HG02642 (cell line): Measurements from ENCODE around the gene MBP.
"Not testable (repeated sequence)": the region's sequence is repeated elsewhere in the genome, so short reads cannot be mapped to it uniquely, and the experiment has no call there.

Experiments used
- ATAC-seq: cut with Tn5 transposase; IDR thresholded peaks from one replicate; pipeline ENCODE4 v1.9.1; 2021; ENCODE audit warnings: mild to moderate bottlenecking; ENCODE audit not compliant: unreplicated experiment, poor library complexity

MBP gene

DNA sequence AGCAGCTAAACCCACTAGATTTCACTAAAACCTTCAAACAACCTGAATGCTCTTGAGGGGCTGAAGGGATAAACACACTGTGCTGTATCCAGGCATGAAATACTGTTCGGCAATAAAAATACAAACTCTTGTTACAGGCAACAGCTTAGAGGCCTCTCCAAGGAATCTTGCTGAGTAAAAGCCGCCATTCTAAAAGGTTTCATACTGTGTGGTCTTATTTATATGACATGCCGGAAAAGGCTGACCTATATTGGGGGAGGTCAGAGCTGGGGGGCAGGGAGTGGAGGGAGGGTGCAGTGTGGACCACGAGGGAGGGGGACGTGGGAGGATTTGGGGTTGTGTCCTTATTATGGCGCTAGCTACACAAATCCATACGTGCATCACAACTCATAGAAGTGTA lies 136.2 kb downstream of the MBP start:
- ATAC-seq, result no peak

DNA sequence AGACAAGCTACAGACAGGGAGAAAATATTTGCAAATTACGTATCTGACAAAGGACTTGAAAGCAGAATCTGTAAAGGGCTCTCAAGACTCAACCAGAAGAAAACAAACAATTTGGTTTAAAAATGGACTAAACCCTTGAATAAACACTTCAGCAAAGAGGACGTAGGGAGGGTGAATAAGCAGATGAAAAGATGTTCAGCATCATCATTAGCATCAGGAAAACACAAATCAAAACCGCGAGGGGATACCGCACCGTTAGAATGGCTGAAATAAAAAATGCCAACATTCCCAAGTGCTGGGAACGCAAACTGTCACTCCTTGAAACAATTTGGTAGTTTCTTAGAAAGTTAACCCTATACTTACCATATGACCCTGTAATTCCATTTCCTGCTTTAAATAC lies 136.7 kb downstream of the MBP start:
- no peak for ATAC-seq

- no peak for ATAC-seq
Observed at GRCh38 chr18:76994086-76994654, 138.4 kb downstream of the MBP start.

- no peak for ATAC-seq
Observed at GRCh38 chr18:76993573-76993972, 139.0 kb downstream of the MBP start.

DNA sequence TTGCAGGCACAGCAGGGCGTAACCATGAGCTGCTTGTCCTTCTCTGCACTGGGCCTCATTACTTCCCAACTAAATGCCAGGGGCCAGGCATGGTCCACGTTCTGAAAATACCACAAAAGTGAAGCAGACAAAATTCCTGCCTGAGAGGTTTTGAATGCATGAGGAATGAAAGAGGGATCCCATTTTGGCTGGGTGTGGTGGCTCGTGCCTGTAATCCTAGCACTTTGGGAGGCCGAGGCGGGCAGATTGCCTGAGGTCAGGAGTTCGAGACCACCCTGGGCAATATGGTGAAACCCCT lies 139.5 kb downstream of the MBP start:
- ATAC-seq, result no peak

DNA sequence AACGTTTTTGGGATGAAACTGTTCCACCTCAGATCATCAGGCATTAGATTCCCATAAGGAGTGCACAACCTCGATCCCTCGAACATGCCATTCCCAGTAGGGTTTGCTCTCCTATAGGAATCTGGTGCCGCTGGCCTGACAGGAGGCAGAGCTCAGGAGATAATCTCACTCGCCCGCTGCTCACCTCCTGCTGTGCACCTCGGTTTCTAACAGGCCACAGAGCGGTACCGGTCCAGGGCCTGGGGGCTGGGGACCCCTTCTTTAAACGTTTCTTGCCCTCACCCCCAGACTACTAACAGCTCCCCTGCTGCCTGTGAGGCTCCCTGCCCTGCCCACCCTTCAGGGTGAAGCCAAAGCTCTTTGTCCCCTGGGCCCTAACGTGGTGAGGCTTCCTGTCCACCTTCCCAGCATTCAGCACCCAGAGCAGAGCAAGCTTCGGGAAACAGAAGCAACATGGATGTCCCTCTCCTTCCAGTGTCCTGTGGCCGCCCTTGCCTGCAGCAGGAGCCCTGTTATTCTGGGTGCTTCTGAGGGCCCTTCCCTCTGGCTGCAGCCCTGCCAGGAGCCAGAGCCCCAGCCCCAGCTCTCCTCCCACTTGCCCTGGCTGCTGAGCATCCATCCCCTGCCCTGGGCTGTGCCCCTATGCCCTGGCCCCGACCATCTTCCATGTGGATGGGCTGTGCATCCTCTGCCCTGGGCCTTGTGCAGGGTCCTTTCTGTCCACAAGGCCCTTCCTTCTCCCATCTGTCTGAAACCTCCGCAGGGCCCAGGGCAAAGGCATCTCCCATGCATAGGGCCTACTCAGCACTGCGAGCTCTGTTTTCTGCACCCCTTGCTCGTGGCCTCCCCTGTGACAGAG lies 140.1 kb downstream of the MBP start:
- ATAC-seq, result no peak

DNA sequence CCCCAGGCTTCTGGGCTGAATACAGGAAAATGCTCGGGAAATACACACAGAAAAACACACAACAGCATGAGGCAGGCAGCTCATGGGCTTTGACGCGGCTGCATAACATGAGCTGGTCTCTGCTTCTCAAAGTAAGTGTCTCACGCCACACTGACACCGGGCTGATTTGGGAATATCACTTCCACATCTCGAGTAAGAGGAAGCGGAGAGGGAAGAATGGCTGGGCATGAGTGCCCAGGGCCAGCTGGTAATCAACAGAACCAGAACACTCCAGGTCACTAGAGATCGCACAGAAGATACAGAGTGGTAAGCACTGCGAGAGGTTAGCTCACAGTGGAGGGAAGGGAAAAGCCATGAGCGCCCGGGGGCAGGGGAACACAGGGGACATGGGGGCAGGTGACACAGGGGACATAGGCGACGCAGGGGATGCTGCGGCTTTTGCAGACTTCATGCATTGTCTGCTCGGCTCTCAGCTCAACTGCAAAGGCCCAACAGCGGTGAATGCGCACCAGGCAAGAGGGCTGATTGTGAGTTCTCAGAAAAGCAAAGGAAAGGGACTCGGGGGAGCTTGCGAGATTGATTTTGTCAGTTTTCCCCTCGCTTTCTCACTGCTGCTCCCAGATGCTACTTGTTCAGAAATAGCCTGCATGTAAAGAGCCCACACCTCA lies 141.4 kb downstream of the MBP start:
- ATAC-seq, result no peak

DNA sequence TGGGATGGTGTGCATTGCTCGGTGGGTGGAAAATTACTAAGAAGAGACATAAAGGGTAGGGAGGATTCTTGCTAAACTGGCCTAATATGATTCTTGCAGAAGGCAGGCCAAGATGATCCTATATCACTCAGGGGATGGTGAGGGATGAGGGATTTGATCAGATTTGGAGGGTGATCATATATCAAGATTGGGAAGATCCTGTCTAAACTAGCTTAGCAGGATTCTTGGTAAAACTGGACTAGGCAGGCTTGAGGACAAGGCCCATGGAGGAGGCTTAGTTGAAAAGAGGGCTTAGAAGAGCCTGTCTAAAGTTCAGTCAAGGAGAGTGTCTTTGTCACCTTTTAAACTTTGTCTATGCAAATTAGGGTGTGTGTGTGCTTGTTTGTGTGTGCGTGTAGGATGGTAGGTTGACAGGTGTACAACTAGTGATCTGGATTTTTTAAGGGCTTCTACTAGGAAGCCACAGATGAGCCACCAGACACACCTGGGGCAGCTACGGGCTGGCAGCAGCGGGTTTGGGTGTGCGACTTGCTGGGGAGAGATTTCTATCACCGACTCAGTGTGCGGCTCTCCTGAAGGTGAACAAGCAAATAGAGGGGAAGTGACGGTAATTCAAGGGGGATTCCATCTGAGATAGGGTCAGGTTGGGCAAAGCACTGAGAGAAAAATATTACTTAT lies 142.1 kb downstream of the MBP start:
- ATAC-seq, result not testable (repeated sequence)

- ATAC-seq, result no peak
Observed at GRCh38 chr18:76989647-76990190, 142.9 kb downstream of the MBP start.

- ATAC-seq, result no peak
Observed at GRCh38 chr18:76988827-76989646, 143.5 kb downstream of the MBP start.

DNA sequence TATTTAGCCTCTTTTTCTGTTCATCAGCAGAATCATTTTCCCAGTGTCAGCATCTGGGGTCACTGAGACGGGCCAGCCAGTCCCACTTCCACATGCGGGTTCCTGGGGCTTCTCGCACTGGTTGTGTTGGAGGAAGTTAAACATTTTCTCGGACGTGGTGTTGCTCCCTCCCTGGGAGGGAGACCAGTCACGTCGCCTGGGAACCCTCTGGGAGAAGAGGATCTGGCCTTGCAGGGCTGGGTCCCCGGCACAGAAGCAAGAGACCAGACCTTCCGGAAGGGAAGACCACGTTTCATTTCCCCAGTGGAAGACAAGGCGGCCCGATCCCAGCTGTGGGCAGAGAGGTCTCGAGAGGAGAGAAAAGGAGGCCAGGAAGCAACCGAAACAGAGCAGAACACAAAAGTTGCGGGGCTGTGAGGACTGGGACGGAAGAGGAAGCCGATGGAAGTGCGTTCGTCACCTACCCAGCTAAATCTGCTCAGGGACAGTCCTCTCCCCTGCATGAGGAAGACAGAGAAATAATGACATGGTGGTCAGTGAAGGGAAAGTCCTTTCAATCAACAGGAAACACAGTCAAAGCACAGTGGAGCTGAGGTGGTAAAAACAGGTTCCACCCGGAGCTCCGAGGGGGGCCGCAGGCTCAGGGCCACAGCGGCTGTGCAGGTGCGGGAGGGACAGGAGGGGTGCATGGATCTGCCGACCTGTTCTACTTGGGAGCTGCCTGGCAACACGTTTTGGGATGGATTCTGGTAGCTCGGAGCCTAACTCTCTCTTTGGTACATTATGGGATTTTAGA lies 144.4 kb downstream of the MBP start:
- ATAC-seq, result no peak

GRCh38 chr18:76986406-76986805 lies 146.2 kb downstream of the MBP start:
- no peak for ATAC-seq

DNA sequence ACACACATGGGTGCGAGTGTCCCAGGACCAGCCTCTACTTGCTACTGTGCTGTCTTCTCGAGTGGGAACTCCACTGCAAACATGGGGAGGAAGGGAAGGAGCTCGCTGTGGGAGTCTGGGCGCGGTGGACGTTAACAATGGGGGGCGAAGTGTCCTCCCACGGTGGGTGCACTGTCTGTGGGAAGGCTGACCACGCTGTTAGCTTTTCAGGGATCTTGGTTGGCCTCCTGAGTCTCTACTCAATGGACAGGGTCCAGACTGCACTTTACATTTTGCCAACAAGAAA lies 146.7 kb downstream of the MBP start:
- no peak for ATAC-seq

- ATAC-seq, result no peak
Observed at GRCh38 chr18:76985156-76985950, 147.2 kb downstream of the MBP start.

DNA sequence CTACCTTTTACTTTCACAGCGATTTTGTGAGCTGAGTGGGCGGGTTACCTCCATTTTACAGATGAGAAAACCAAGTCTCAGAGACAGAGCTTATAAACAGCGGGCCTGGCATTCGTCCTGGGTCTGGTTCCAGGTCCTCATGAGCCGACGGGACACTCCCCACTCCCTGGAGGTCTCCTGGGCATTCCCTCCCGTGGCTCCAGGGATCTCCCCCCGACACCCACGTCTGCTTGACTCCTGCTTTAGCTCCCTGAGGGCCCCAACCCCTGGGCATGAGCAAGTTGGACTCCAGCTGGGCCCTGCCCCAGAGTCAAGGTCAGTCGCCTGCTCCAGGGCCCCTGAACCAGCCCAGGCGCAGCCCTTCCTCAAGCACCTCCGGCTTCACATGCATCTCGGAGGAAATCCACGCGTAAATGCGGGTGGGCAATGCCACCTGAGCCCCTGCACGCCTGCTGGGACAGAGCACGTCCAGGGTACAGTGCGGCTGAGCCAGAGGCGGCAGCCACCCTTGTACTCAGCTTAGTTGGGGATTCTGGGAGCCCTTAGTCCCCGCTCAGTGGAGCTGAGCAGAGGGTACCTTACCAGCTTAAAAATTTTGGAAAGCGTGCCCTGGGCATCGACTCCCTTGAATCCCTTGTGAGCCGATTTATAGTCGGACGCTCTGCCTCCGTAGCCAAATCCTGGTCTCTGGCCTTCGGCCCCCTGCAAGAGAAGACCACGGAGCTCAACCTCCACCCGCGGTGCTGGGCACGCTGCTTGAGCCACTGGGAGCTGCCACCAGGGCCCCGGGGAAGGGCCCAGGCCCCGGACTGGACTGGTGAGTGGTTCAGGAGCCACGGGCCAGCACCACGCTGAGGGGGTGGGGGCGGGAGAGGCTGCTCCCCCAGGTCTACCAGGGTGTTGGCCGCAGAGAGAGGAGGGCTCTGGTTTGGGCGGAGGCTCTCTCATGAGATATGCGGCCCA lies 148.1 kb downstream of the MBP start:
- ATAC-seq, result no peak

DNA sequence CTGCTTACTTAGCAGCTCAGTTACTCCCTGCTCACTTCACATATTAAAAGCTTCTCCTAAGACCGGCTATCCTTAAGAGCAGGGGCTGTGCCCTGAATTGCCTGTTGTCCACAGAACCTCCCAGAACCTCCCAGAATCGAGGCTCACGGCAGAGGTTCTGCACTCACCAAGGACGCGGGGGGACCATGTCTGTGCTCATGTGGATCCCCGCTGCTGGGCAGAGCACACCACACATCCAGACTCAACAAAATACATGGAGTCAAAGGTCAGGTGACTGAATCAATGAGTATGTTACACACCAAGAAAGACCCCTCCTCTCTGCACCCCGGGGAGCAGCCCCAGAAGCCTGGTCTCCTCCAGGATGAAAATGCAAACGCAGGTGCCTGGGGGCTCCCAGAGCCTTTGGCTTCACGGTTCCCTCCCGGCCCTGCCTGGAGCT lies 149.0 kb downstream of the MBP start:
- ATAC-seq, result no peak

DNA sequence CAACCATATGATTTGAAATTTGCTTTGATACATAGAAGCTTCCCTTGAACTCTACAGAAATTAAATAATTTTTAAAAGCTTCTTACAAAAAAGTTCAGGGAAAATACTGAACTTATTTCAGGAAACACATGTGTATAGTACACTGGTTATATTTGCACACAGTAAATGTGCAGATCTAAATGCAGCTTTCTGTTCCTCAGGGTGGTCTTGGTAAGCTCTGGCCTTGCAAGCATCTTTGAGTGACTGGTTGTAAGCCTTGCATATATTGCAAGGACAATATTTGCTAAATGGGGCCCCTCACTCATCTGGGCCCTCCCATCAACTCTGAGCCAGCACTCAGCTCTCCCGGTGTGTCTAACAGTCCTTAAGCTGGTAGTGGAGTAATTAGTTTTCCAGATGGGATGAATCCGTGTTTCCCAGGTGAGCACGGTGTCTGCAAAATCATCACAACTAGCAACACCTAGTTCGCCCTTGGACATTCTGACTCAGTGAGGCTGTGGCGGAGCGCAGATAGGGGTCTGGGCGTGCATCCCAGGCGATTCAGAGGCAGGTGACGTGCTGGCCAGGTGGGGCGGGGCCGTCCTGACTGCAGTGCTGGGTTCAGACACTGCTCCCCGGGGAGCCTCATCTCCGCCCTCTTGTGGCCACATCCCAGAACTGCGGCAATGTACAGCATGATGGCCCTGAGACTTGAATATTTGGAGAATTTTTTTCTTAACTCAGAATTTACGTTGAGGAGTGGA lies 149.6 kb downstream of the MBP start:
- peak; percentile 72 for ATAC-seq
